Erythroblast (primary cell): ENCODE measurements around the gene ZBTB39.

ENCODE experiments used
- GATA1 ChIP-seq: IDR thresholded peaks from 2 replicates; pipeline ENCODE4 v1.6.1; 2011; ENCODE audit warnings: low read depth, mild to moderate bottlenecking, control low read depth, low read length, moderate library complexity
- POLR2A ChIP-seq: IDR thresholded peaks from 2 replicates; pipeline ENCODE4 v1.6.1; 2011; ENCODE audit warnings: mild to moderate bottlenecking, low read length

DNA sequence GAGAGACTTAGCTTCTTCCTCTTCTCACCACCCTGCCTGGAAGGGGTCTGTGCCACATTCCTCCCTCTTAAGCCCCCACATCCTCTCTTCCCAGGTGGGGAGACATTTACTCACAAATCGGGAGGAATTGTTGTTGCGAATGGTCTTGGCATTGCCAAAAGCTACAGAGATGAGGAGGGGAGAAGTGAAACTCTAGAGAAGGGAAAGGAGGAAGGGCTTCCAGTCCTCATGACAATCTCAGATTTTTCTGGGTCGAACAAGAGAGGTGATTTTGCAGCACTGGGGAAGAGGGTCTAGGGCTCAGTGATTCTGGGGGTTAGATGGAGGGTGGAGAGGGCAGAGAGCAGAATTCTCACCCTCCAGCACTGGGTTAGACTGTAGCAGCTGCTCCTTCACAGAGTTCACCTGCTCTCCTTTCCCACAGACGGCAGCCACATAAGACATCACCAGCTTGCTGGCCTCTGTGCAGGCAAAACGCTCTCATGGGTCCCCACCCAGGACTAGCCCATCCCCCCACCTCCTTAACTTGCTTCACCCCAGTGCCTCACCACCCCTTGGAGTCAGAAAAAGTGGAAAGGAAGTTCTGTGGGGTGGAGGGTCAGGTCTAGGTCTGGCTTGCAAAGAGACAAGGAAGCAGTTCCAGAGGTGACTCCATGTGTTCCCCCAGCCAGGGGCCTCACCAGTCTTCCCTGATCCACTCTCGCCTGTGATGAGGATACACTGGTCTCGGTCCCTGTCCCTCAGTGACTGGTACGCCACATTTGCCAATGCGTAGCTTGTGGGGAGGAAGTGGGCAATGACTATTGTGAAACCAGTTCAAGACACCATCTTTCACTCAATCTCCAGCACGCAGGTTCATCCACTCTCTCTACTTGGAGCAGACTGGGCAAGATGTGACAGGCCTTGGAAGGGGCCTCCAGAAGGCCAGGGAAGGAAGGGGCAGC lies 40.9 kb upstream of the ZBTB39 start:
- no peak for TF ChIP-seq POLR2A
- TF ChIP-seq GATA1: no peak
